Prostate gland (tissue), 2 donors: ENCODE results near the gene BCL11A. TPM values are rescaled to one million over a fixed set of nuclear protein-coding genes. Genes with fewer than 3 reads are reported as not detected.
A peak's percentile ranks its signal among the peaks of the same experiment; 100 is the strongest.

Source experiments
- DNase-seq: peaks from one replicate; pipeline ENCODE4 v3.0.0-alpha.2; 2019; ENCODE audit warnings: low spot score
- H3K27ac ChIP-seq, 2 donors: fragments of 200-600 bp; sonication (generic); 2 replicates each; pipeline ENCODE4 v1.5.1; 2017 to 2019
- H3K27me3 ChIP-seq: fragments of 200-600 bp; sonication (generic); replicated peaks from 2 replicates; pipeline ENCODE4 v1.5.1; 2019; ENCODE audit not compliant: insufficient read depth
- H3K36me3 ChIP-seq, 2 donors: fragments of 200-600 bp; sonication (generic); 1 replicate in 1 of 2; 2 replicates in 1 of 2; pipeline versions ENCODE4 v1.5.1 to v1.8.1; 2017 to 2019
- H3K4me1 ChIP-seq: fragments of 200-600 bp; sonication (generic); replicated peaks from 2 replicates; pipeline ENCODE4 v1.5.1; 2019
- H3K4me3 ChIP-seq, 2 donors: fragments of 200-600 bp; sonication (generic); 2 replicates each; pipeline ENCODE4 v1.5.1; 2017 to 2019
- H3K9me3 ChIP-seq: fragments of 200-600 bp; sonication (generic); 2 replicates; pipeline ENCODE4 v1.5.1; 2017
- POLR2A ChIP-seq: fragments of 450-650 bp; IDR thresholded peaks from one replicate; pipeline ENCODE4 v1.6.1; 2016; ENCODE audit warnings: antibody characterized with exemption, mild to moderate bottlenecking
- POLR2AphosphoS5 ChIP-seq: sonication (generic); formaldehyde crosslinking; IDR thresholded peaks from one replicate; pipeline ENCODE4 v1.6.1; 2017; ENCODE audit warnings: antibody characterized with exemption
- whole genome bisulfite sequencing: methylation state at CpG from one replicate; pipeline ENCODE4 v1.1.5; 2018; 5-methylcytosine and 5-hydroxymethylcytosine counted together
- intact Hi-C: fragments of 100-400 bp; cut with DNase I; formaldehyde crosslinking; loops from one replicate; pipeline ENCODE4 v1.14.2; 2022
- total RNA-seq, 2 donors: library from RNA; depleted of rRNA; stranded (reverse); fragments of >200 nt; gene quantifications; one replicate each; pipeline ENCODE4 v1.1.0, GENCODE V29; 2016
- TF ChIP-seq, protein P1 (sequence below), 4 experiments: fragments of 200-600 bp in 2 of 4; fragments of 450-650 bp in 2 of 4; sonication (generic) in 2 of 4; IDR thresholded peaks; 1 replicate in 3 of 4; 2 replicates in 1 of 4; pipeline ENCODE4 v1.5.1; 2016 to 2019; ENCODE audit warnings: antibody characterized with exemption in 4 of 4, mild to moderate bottlenecking in 2 of 4, moderate library complexity in 2 of 4

BCL11A gene
- total RNA-seq, 2 donors from 2014 or later: 14.6 to 22.2 TPM

DNA sequence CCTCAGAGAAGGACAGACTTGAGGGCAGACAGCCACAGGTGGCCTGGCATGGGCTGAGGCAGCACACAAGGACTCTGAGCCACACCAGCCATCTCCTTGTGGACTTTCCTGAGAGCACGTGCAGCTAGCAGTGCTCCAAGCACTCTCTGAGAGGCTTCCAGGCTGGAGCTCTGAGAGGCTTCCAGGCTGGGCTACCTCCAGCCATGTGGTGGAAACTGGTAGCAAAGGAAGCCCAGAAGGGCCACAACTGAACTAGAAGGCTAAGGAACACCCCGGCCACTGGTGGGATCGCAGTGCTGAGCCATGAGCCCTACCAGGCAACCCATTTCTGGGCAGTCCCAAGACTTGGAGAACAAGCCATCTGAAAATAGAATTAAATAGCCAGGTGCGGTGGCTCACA, 39.5 kb downstream of the BCL11A start:
- H3K9me3 ChIP-seq: no peaks in the 10 kb centered on the region
- no peaks in the 10 kb centered on the region for H3K27me3 ChIP-seq
- TF ChIP-seq, protein P1, sequence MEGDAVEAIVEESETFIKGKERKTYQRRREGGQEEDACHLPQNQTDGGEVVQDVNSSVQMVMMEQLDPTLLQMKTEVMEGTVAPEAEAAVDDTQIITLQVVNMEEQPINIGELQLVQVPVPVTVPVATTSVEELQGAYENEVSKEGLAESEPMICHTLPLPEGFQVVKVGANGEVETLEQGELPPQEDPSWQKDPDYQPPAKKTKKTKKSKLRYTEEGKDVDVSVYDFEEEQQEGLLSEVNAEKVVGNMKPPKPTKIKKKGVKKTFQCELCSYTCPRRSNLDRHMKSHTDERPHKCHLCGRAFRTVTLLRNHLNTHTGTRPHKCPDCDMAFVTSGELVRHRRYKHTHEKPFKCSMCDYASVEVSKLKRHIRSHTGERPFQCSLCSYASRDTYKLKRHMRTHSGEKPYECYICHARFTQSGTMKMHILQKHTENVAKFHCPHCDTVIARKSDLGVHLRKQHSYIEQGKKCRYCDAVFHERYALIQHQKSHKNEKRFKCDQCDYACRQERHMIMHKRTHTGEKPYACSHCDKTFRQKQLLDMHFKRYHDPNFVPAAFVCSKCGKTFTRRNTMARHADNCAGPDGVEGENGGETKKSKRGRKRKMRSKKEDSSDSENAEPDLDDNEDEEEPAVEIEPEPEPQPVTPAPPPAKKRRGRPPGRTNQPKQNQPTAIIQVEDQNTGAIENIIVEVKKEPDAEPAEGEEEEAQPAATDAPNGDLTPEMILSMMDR (IDR thresholded peaks at IDR 0.05): no peak
- TF ChIP-seq POLR2AphosphoS5: no peak
- no peak for TF ChIP-seq POLR2A
- intact Hi-C loops: no loop called here
- WGBS: 63% methylated on average over 2 of the region's 4 CpGs
- H3K4me1 ChIP-seq: no peaks in the 10 kb centered on the region
- H3K27ac ChIP-seq: no peak overlapping the region
- DNase-seq: no peak
- no peaks in the 10 kb centered on the region for H3K36me3 ChIP-seq
- H3K4me3 ChIP-seq: no peak overlapping the region

DNA sequence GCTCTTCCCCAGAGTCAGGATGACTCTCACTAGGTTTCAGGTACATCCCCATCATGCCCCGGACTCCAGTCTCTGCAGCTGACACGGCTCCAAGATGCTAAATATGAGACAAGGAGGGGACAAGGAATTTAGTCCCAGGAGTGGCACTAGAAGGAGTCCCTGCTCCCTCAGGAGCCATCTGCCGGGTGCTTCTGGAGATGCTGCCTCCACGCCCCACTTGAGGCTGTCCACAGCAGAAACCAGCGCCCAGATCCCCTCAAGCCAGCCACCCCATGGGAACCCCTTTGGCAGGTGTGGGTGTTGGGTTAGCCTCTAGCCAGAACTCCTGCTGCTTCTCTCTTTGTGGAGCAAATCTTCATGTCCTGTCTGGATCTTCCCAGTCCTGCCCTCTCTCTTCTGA, 40.3 kb downstream of the BCL11A start:
- intact Hi-C loops: no loop called here
- TF ChIP-seq POLR2A (no peak), POLR2AphosphoS5 (no peak)
- TF ChIP-seq, protein P1 (IDR thresholded peaks at IDR 0.05): no peak
- H3K27ac ChIP-seq: peak overlapping the region; percentile 30 to 39
- no peak overlapping the region for H3K4me3 ChIP-seq
- DNase-seq: no peak
- no peaks in the 10 kb centered on the region for H3K4me1 ChIP-seq
- H3K36me3 ChIP-seq: no peaks in the 10 kb centered on the region
- no peaks in the 10 kb centered on the region for H3K9me3 ChIP-seq
- WGBS: 77% methylated on average over 5 of the region's 5 CpGs
- H3K27me3 ChIP-seq: no peaks in the 10 kb centered on the region

DNA sequence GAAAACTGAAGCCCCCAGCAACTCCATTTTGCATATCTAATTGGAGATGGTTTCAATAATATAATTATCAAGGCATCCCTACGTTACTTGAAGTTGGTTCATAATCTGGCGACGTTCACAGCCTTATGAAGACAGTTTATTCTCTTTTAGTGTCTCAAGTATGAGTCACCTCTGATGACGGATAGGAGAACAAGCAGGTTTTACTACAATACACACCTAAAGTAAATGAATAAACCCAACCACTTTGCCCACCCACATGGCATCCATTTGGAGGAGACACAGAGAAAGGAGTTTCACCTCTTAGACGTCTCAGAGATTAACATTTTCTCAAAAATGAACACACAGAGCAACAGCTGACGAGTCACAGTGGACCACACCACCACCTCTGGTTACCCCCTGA, 40.8 kb downstream of the BCL11A start:
- no peak overlapping the region for H3K4me3 ChIP-seq
- no peaks in the 10 kb centered on the region for H3K4me1 ChIP-seq
- no peaks in the 10 kb centered on the region for H3K36me3 ChIP-seq
- DNase-seq: peak; percentile 68
- no peaks in the 10 kb centered on the region for H3K9me3 ChIP-seq
- H3K27ac ChIP-seq: peak overlapping the region; percentile 30 to 39
- intact Hi-C loops: no loop called here
- WGBS: 49% methylated on average over 6 of the region's 6 CpGs
- H3K27me3 ChIP-seq: no peaks in the 10 kb centered on the region
- no peak for TF ChIP-seq POLR2A
- peak; percentile 83 for TF ChIP-seq POLR2AphosphoS5

DNA sequence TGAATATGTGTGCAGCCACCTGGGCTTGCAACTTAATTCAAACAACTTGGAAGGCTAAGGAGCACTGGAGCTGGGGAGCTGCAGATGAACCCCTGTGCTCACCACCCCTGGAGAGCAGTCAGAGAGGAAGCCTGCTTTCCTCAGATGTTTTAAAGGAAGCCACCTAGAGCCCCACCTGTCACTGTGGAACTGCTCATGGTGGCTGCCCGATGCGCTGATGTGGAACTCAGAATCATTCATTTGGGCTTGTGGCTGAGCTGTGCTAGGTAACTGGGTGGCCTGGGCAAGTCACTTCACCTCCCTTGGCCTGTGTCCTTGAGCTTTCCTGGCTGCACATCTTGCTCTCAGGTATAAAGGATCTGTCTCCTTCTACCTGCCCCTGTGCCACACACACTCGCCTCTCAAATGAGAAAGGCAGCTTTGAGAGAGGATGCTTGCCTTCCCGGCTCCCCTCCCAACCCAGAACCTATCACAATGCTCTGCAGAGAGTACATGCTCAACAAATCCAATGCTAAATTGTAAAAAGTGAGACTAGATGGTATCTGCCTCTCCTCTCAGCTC, 41.3 kb downstream of the BCL11A start:
- no peak overlapping the region for H3K4me3 ChIP-seq
- no peaks in the 10 kb centered on the region for H3K27me3 ChIP-seq
- no peaks in the 10 kb centered on the region for H3K9me3 ChIP-seq
- TF ChIP-seq, protein P1 (IDR thresholded peaks at IDR 0.05): no peak
- TF ChIP-seq POLR2AphosphoS5: no peak
- TF ChIP-seq POLR2A: no peak
- 61% methylated on average over 4 of the region's 4 CpGs for WGBS
- H3K36me3 ChIP-seq: no peaks in the 10 kb centered on the region
- H3K27ac ChIP-seq: peak overlapping the region in 1 of 2 donors; percentile 19
- DNase-seq: no peak
- peaks cover 2% of the 10 kb centered on the region for H3K4me1 ChIP-seq
- intact Hi-C loops: no loop called here

DNA sequence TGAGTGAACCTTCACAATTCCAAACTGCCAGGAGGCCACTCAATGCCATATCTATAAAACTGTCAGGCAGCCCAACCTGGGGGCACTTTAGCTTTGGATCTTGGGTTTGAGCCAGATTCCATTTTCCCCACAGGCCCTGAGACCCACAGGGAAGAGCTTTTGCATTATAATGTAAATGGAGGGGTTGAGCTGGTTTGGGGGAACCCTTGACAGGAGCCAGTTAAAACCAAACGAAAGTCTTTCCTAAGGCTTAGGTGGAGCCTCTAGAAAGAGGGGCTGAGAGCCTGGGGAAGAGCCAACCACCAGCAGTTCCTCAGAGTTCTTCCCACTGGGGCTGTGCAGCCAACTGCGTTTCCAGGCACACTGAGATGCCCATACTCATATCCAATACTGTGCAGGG, 42.7 kb downstream of the BCL11A start:
- intact Hi-C loops: no loop called here
- Histone ChIP-seq H3K27ac (no peak overlapping the region), H3K27me3 (no peaks in the 10 kb centered on the region), H3K4me3 (no peak overlapping the region), H3K36me3 (no peaks in the 10 kb centered on the region), H3K4me1 (peaks cover 2% of the 10 kb centered on the region), H3K9me3 (no peaks in the 10 kb centered on the region)
- no peak for DNase-seq
- TF ChIP-seq POLR2A: no peak
- no peak for TF ChIP-seq POLR2AphosphoS5
- WGBS: 31% methylated on average over 2 of the region's 2 CpGs

DNA sequence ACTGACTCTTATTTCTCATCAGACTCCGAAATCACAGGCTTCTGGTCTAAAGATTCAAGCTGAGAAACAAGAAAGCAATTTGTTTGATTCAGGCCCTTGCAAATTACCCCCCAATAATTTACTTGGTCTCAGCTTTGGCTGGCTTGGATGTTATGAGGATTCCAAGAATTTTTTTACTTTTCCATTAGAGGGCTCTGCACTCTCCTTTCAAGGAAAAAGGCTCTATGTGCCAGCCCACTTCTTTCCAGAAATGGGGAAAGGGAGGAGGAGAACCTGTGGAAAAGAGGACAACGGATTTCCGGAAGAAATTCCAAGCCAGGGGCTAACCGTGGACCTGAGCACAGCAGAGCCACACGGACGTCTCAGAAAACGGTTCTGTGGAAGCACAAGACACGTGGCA, 44.4 kb downstream of the BCL11A start:
- Histone ChIP-seq H3K4me1 (peaks cover 2% of the 10 kb centered on the region), H3K36me3 (no peaks in the 10 kb centered on the region), H3K9me3 (no peaks in the 10 kb centered on the region), H3K27ac (peak overlapping the region in 1 of 2 donors; percentile 50), H3K4me3 (no peak overlapping the region), H3K27me3 (no peaks in the 10 kb centered on the region)
- TF ChIP-seq POLR2A (no peak), POLR2AphosphoS5 (no peak)
- TF ChIP-seq, protein P1 (IDR thresholded peaks at IDR 0.05): no peak
- intact Hi-C loops: no loop called here
- no peak for DNase-seq
- WGBS: 66% methylated on average over 8 of the region's 8 CpGs
